PC-9 (cell line): ENCODE data around the gene CCDC15. TPM values are rescaled to one million over a fixed set of nuclear protein-coding genes. Genes with fewer than 3 reads are reported as not detected.

Source experiments
- Bru-seq: library from RNA; stranded (reverse); fragments of 400-500 nt; gene quantifications from one replicate; lab custom pipeline; 2021; lab: Mats Ljungman, UMichigan
- BruChase-seq, 2 experiments: library from RNA; stranded (reverse); fragments of 400-500 nt; gene quantifications; one replicate each; lab custom pipeline; 2021; lab: Mats Ljungman, UMichigan
- BruUV-seq: library from RNA; stranded (reverse); fragments of 400-500 nt; replicated peaks from 2 replicates; lab custom pipeline; 2021; lab: Mats Ljungman, UMichigan
- CTCF ChIA-PET: fragments of 300-600 bp; sonication (Branson Sonifier 250); formaldehyde crosslinking; loops from one replicate; lab custom pipeline; 2022; ENCODE audit warnings: antibody characterized with exemption; lab: Charles Lee
- POLR2A ChIA-PET: fragments of 300-600 bp; sonication (Branson Sonifier 250); formaldehyde crosslinking; loops from one replicate; lab custom pipeline; 2022; ENCODE audit warnings: antibody characterized with exemption; ENCODE audit not compliant: unreplicated experiment; lab: Charles Lee
- DNase-seq, 2 experiments: peaks; one replicate each; pipeline versions ENCODE4 v3.0.0 to v3.0.0-alpha.2; 2015 to 2022; ENCODE audit warnings: mixed read lengths in 1 of 2
- H2AFZ ChIP-seq: fragments of 200-600 bp; sonication (generic); 2 replicates; pipeline ENCODE4 v1.8.1; 2017; ENCODE audit warnings: antibody characterized with exemption
- H3F3A ChIP-seq: fragments of 200-600 bp; sonication (generic); 2 replicates; pipeline ENCODE4 v1.8.1; 2017; ENCODE audit warnings: antibody characterized with exemption, mild to moderate bottlenecking, low read depth; ENCODE audit not compliant: insufficient read depth
- H3K27ac ChIP-seq: fragments of 200-600 bp; sonication (generic); 2 replicates; pipeline ENCODE4 v1.6.1; 2016; ENCODE audit warnings: mixed run types
- H3K27me3 ChIP-seq: fragments of 200-600 bp; sonication (generic); 2 replicates; pipeline ENCODE4 v1.6.1; 2016; ENCODE audit warnings: low read depth, mixed run types; ENCODE audit not compliant: insufficient read depth
- H3K36me3 ChIP-seq: fragments of 200-600 bp; sonication (generic); 2 replicates; pipeline ENCODE4 v1.6.1; 2016; ENCODE audit warnings: low read depth, mixed run types
- H3K4me1 ChIP-seq: fragments of 200-600 bp; sonication (generic); replicated peaks from 2 replicates; pipeline ENCODE4 v1.6.1; 2016; ENCODE audit warnings: mixed run types; ENCODE audit not compliant: insufficient read depth
- H3K4me2 ChIP-seq: fragments of 200-600 bp; sonication (generic); 2 replicates; pipeline ENCODE4 v1.6.1; 2017; ENCODE audit warnings: mixed run types
- H3K4me3 ChIP-seq: fragments of 200-600 bp; sonication (generic); 2 replicates; pipeline ENCODE4 v1.6.1; 2016; ENCODE audit warnings: mixed run types
- H3K79me2 ChIP-seq: fragments of 200-600 bp; sonication (generic); 2 replicates; pipeline ENCODE4 v1.6.1; 2017; ENCODE audit warnings: low read depth, mixed run types
- H3K9me2 ChIP-seq: fragments of 200-600 bp; sonication (generic); 2 replicates; pipeline ENCODE4 v1.8.1; 2017; ENCODE audit warnings: mild to moderate bottlenecking; ENCODE audit not compliant: insufficient read depth
- H3K9me3 ChIP-seq: fragments of 200-600 bp; sonication (generic); 2 replicates; pipeline ENCODE4 v1.8.1; 2016; ENCODE audit warnings: low read depth; ENCODE audit not compliant: insufficient read depth
- H4K20me1 ChIP-seq: fragments of 200-600 bp; sonication (generic); 2 replicates; pipeline ENCODE4 v1.8.1; 2017; ENCODE audit not compliant: insufficient read depth
- CTCF ChIP-seq: fragments of 200-600 bp; sonication (generic); conservative IDR thresholded peaks from 2 replicates; pipeline ENCODE4 v1.6.1; 2017; ENCODE audit warnings: mixed run types, antibody characterized with exemption, mild to moderate bottlenecking, moderate library complexity
- EZH2 ChIP-seq: fragments of 200-600 bp; sonication (generic); IDR thresholded peaks from 2 replicates; pipeline ENCODE4 v1.8.0; 2017; ENCODE audit warnings: antibody characterized with exemption, low read depth
- intact Hi-C: fragments of 100-400 bp; cut with micrococcal nuclease; formaldehyde crosslinking; loops from one replicate; pipeline ENCODE4 v1.10.0; 2022; ENCODE audit not compliant: unreplicated experiment
- long read RNA-seq: library from polyadenylated mRNA; stranded (forward); transcript quantifications from one replicate; pipeline ENCODE4 v2.0.0, GENCODE V29; 2022
- total RNA-seq: library from RNA; stranded (reverse); gene quantifications from 2 replicates; pipeline ENCODE4 v1.2.3, GENCODE V29; 2021

Gene CCDC15, protein sequence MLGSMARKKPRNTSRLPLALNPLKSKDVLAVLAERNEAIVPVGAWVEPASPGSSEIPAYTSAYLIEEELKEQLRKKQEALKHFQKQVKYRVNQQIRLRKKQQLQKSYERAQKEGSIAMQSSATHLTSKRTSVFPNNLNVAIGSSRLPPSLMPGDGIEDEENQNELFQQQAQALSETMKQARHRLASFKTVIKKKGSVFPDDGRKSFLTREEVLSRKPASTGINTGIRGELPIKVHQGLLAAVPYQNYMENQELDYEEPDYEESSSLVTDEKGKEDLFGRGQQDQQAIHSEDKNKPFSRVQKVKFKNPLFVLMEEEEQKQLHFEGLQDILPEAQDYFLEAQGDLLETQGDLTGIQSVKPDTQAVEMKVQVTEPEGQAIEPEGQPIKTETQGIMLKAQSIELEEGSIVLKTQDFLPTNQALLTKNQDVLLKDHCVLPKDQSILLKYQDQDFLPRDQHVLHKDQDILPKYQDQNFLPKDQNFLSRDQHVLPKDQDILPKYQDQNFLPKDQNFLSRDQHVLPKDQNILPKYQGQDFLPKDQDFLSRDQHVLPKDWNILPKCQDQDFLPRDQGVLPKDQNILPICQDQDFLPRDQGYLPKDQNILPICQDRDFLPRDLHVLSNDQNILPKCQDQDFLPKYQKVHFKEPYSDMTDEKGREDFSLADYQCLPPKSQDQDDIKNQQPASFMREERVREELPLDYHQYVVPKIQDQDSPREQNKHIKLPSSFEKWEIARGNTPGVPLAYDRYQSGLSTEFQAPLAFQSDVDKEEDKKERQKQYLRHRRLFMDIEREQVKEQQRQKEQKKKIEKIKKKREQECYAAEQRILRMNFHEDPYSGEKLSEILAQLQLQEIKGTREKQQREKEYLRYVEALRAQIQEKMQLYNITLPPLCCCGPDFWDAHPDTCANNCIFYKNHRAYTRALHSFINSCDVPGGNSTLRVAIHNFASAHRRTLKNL
- total RNA-seq = 2.7 and 2.8 TPM in 2 replicates
- Bru-seq, nascent RNA = percentile 47 among the genes with signal in this experiment
- BruChase-seq, experiment 1, labeled RNA remaining after a 2-hour chase = percentile 45 among the genes with signal in this experiment
- percentile 32 among the genes with signal in this experiment for BruChase-seq, experiment 2, labeled RNA remaining after a 6-hour chase
- long read RNA-seq, partial matches to known transcripts = 0 of 3 reads
- long read RNA-seq, other reads (novel, unspliced or antisense) = 2 of 3 reads

- Histone ChIP-seq H2AFZ (peak within 1 kb of the TSS; percentile 100), H3K9me2 (no peaks in the 10 kb centered on the region), H3K79me2 (no peaks in the 10 kb centered on the region), H3K4me2 (peak within 1 kb of the TSS; percentile 89), H3K4me1 (peaks cover 16% of the 10 kb centered on the region), H3F3A (no peaks in the 10 kb centered on the region; the same call in 1 of the 2 replicates), H3K27ac (peak within 1 kb of the TSS; percentile 64), H3K27me3 (no peaks in the 10 kb centered on the region), H3K4me3 (peak within 1 kb of the TSS; percentile 81), H4K20me1 (no peaks in the 10 kb centered on the region), H3K9me3 (peaks cover 4% of the 10 kb centered on the region; the same call in 1 of the 2 replicates), H3K36me3 (no peaks in the 10 kb centered on the region)
- DNase-seq = peak; percentile 92 to 93
- TSS peak; percentile 97 for BruUV-seq
- no peak for TF ChIP-seq EZH2
- TF ChIP-seq CTCF = no peak
- POLR2A ChIA-PET = interaction anchor here (0.5 to 0.9 kb wide), 5 partner anchors 13 to 933 kb away, joined by 3 to 13 read pairs (median 5); no protein-coding TSS in a partner anchor
- intact Hi-C loops = loop anchor here (1.0 to 5.0 kb wide), 3 partner anchors 77 to 282 kb away; partner anchors contain the start of genes SIAE, SPA17 and TMEM218
- CTCF ChIA-PET = interaction anchor here (0.6 to 1.5 kb wide), 5 partner anchors 33 to 523 kb away, joined by 3 to 8 read pairs (median 5); no protein-coding TSS in a partner anchor
Observed at GRCh38 chr11:124953753-124954589, at the start of gene CCDC15. CCDC15 (plus strand) TSS chr11:124954202; CDS start chr11:124954733, 531 bp downstream.

- TF ChIP-seq EZH2 (no peak), CTCF (no peak)
- Histone ChIP-seq H3K4me3 (no peak overlapping the region), H3K79me2 (no peaks in the 10 kb centered on the region), H3K9me3 (no peaks in the 10 kb centered on the region), H3K27me3 (no peaks in the 10 kb centered on the region), H3F3A (no peaks in the 10 kb centered on the region), H3K27ac (no peak overlapping the region), H3K4me2 (no peak overlapping the region), H4K20me1 (no peaks in the 10 kb centered on the region), H2AFZ (no peak overlapping the region), H3K9me2 (no peaks in the 10 kb centered on the region), H3K4me1 (no peaks in the 10 kb centered on the region), H3K36me3 (no peaks in the 10 kb centered on the region)
- POLR2A ChIA-PET = no interaction called here
- BruUV-seq = no TSS peak
- no peak for DNase-seq
- CTCF ChIA-PET = no interaction called here
- intact Hi-C loops = no loop called here
Observed at GRCh38 chr11:124915541-124916369, 38.2 kb upstream of the CCDC15 start.
